ENCODE measurements around the gene EFNA3.

DNA sequence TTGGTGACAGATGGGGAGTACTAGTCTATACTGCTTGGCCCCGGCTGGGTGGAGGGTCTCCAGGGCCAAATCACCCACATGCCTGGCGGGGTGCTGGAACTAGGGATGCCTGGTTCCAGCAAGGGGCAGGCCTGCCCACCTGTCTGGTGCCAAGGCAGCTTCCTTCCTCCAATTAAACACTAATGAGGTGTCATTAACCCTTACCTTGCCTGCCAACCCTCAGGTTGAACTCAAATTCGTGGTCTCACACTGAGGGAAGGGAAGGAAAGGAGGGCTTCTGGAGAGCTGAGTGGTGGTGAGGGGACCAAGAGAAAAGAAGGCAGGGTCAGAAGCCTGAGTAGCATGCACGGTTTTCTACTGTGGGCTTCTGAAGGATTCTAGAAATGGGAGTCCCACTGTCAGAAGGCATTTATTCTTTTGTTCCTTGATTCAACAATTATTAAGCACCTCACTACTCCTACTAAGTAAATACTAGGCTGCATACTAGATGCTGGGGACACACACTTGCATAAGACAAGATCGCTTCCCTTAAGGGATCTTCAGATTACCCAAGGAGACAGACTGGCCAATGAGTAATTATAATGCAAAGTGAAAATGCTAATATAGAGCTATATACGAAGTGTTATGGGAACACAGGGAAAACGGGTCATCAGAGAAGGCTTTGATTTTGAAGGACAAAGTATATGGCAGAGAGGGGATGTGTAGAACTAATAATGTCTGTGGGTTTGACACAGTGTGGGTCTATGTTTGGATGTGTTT is 5.9 kb upstream of the EFNA3 start:
- TF ChIP-seq, protein P1, sequence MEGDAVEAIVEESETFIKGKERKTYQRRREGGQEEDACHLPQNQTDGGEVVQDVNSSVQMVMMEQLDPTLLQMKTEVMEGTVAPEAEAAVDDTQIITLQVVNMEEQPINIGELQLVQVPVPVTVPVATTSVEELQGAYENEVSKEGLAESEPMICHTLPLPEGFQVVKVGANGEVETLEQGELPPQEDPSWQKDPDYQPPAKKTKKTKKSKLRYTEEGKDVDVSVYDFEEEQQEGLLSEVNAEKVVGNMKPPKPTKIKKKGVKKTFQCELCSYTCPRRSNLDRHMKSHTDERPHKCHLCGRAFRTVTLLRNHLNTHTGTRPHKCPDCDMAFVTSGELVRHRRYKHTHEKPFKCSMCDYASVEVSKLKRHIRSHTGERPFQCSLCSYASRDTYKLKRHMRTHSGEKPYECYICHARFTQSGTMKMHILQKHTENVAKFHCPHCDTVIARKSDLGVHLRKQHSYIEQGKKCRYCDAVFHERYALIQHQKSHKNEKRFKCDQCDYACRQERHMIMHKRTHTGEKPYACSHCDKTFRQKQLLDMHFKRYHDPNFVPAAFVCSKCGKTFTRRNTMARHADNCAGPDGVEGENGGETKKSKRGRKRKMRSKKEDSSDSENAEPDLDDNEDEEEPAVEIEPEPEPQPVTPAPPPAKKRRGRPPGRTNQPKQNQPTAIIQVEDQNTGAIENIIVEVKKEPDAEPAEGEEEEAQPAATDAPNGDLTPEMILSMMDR (conservative IDR thresholded peaks at IDR 0.05; ENCODE audit: low read depth in 2 of 2): no peak
- no peak for TF ChIP-seq EZH2 (IDR thresholded peaks at IDR 0.05; ENCODE audit: low read depth, unreplicated experiment)
- no peak for TF ChIP-seq POLR2AphosphoS5 (IDR thresholded peaks at IDR 0.05; ENCODE audit: low read depth)
- TF ChIP-seq EZH2phosphoT487 (IDR thresholded peaks at IDR 0.05; ENCODE audit: unreplicated experiment): no peak
- TF ChIP-seq REST (IDR thresholded peaks at IDR 0.05; ENCODE audit: unreplicated experiment): no peak
- no peak for TF ChIP-seq ZNF331 (CRISPR knock-in tag; IDR thresholded peaks at IDR 0.05; ENCODE audit: low read depth)
